GM18526 (cell line): ENCODE results near the gene CFAP54.

Source experiments
- POLR2A ChIP-seq: IDR thresholded peaks from 3 replicates; pipeline ENCODE4 v1.6.1; 2011; ENCODE audit not compliant: insufficient read length; ENCODE audit errors: extremely low read depth

CFAP54 gene

GRCh38 chr12:96850676-96851075 is 361.3 kb downstream of the CFAP54 start:
- no peak for TF ChIP-seq POLR2A

GRCh38 chr12:96858162-96858561 is 368.8 kb downstream of the CFAP54 start:
- TF ChIP-seq POLR2A = no peak

GRCh38 chr12:96861656-96862055 is 372.3 kb downstream of the CFAP54 start:
- TF ChIP-seq POLR2A = no peak

GRCh38 chr12:96862326-96862725 is 372.9 kb downstream of the CFAP54 start:
- no peak for TF ChIP-seq POLR2A

GRCh38 chr12:96864335-96864734 is 375.0 kb downstream of the CFAP54 start:
- TF ChIP-seq POLR2A = no peak

GRCh38 chr12:96866801-96867590 is 377.6 kb downstream of the CFAP54 start:
- TF ChIP-seq POLR2A = no peak

- TF ChIP-seq POLR2A = no peak
Measured at GRCh38 chr12:96870946-96871345, 381.6 kb downstream of the CFAP54 start.

GRCh38 chr12:96872961-96873360 is 383.6 kb downstream of the CFAP54 start:
- TF ChIP-seq POLR2A = no peak

GRCh38 chr12:96874211-96874610 is 384.8 kb downstream of the CFAP54 start:
- TF ChIP-seq POLR2A = no peak

GRCh38 chr12:96876966-96877365 is 387.6 kb downstream of the CFAP54 start:
- TF ChIP-seq POLR2A = no peak

GRCh38 chr12:96878704-96879103 is 389.3 kb downstream of the CFAP54 start:
- TF ChIP-seq POLR2A = no peak

- TF ChIP-seq POLR2A = no peak
Measured at GRCh38 chr12:96879301-96879700, 389.9 kb downstream of the CFAP54 start.

- TF ChIP-seq POLR2A = no peak
Measured at GRCh38 chr12:96880220-96880619, 390.8 kb downstream of the CFAP54 start.

GRCh38 chr12:96881608-96882007 is 392.2 kb downstream of the CFAP54 start:
- no peak for TF ChIP-seq POLR2A

GRCh38 chr12:96882862-96883261 is 393.5 kb downstream of the CFAP54 start:
- no peak for TF ChIP-seq POLR2A

- no peak for TF ChIP-seq POLR2A
Measured at GRCh38 chr12:96883571-96883970, 394.2 kb downstream of the CFAP54 start.
